Hindlimb muscle (tissue), 1 donor: ENCODE results near the gene FABP3. TPM values are rescaled to one million over a fixed set of nuclear protein-coding genes. Genes with fewer than 3 reads are reported as not detected.

Experiments used
- polyA plus RNA-seq: library from polyadenylated mRNA; unstranded; fragments of 120-200 nt; gene quantifications from one replicate; pipeline ENCODE4 v1.2.1, GENCODE V29; 2013; ENCODE audit not compliant: insufficient read length

FABP3 gene
- polyA plus RNA-seq, 1 donor, result 134 TPM

Other genes starting within 250 kb of the FABP3 start
- gene NKAIN1, start 133.2 kb downstream of the FABP3 start, polyA plus RNA-seq, result 1.8 TPM
- gene SNRNP40, start 76.3 kb downstream of the FABP3 start, polyA plus RNA-seq, result 37.0 TPM
- gene ZCCHC17, start 76.0 kb downstream of the FABP3 start, polyA plus RNA-seq, result 24.2 TPM
- gene SERINC2, start 40.1 kb upstream of the FABP3 start, polyA plus RNA-seq, result 45.1 TPM
- gene TINAGL1, start 203.4 kb upstream of the FABP3 start, polyA plus RNA-seq, result 29.9 TPM
- 0.23 TPM for gene HCRTR1, start 244.6 kb upstream of the FABP3 start, polyA plus RNA-seq